HG02678 (cell line): Measurements from ENCODE around the gene CACNA2D3.

Source experiments
- ATAC-seq: cut with Tn5 transposase; IDR thresholded peaks from one replicate; pipeline ENCODE4 v1.9.1; 2021; ENCODE audit warnings: mild to moderate bottlenecking, moderate library complexity; ENCODE audit not compliant: unreplicated experiment

CACNA2D3 gene

DNA sequence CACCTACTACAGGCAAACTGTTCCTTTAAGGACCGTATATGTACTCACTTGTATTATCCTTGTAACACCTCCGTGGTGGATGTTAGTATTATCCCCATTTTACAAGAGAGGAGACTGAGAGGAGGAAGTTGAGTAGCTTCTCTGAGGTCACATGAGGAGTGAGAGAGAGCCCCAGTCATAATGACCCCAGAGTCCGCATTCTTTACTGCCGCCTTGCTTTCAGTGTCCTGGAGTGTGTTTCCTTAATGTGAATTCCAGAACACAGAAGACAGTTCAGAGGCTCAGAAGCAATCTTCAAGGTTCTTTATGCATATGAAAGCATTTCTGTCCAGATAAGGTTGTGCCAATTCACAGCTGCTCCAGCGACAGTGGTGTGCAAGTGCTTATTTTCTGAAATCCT lies 199.2 kb downstream of the CACNA2D3 start:
- ATAC-seq = no peak

- ATAC-seq = no peak
Observed at GRCh38 chr3:54322354-54322753, 200.0 kb downstream of the CACNA2D3 start.

- ATAC-seq = no peak
Observed at GRCh38 chr3:54324103-54324502, 201.8 kb downstream of the CACNA2D3 start.

- no peak for ATAC-seq
Observed at GRCh38 chr3:54326951-54327350, 204.6 kb downstream of the CACNA2D3 start.

DNA sequence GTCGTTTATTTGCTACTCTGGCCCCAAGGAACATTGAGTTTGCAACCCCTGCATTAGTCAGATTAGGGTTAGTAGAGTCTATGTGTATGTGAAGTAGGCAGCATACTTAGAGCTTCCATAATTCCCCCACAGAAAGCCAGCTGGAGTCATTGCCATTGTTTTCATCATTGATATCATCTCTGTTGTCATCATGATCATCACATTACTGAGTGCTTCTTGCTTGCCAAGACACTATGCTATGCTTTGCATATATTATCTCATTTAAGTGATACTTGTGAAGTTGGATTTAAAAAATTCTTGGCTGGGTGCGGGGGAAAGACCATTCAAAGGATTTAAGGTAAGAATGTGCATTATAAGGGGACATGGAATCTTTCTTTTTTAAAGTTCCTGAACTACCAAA lies 209.0 kb downstream of the CACNA2D3 start:
- ATAC-seq = no peak

DNA sequence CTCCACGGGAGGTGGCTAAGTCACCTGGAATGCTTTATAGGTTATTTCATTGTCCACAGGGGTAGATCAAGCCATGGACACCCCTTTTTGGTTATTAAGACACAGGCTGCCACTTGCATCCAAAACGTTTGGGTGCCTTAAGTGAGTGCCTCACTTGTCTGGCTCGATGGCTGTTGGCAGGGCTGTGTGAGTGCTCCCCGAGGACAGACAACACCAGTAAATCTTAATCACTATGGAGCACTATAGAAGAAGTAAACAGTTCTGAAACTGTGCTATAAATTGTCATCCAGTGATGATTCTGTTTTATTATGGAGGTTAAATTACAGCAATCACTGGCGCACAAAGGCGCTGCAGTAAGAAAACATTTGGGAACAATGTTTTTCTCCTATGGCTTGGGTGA lies 215.5 kb downstream of the CACNA2D3 start:
- ATAC-seq = no peak

DNA sequence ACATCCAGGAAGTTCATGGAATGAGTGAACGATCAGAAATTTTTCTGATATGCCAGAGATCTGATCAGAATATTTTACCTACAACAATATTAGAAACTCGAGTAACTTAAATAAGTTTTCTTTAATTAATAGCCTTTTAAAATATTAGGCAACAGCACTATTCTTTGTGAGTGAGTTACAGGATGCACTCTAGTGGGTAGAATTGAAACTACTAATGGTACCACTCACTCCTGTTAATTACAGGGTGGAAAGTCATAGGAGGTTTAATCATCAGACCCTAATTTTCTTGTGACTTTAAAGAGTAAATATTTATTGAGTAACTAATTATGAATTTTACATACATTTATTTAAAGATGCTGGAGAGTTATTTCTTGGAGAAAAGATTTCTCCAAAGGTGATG lies 217.3 kb downstream of the CACNA2D3 start:
- no peak for ATAC-seq

- ATAC-seq = no peak
Observed at GRCh38 chr3:54341811-54342210, 219.5 kb downstream of the CACNA2D3 start.

DNA sequence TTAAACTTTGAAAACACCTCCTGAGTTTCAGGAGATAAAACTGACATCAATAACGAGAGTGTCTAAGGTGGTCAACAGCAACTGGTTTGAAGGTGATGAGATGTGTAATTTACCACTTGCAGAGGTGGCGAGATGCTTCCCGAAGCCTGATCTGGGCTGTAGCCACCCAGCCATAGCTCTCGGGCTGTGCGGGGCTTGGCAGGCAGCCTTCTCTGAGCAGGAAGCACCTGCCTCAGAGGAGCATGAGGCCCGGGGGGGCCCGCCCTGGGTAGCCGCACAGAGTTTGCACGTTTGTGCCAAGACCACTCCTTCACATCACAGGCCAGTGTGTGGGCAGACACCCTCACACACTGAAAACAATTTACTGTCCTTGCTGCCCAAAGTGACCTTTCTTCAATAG lies 220.3 kb downstream of the CACNA2D3 start:
- no peak for ATAC-seq

GRCh38 chr3:54343495-54343894 lies 221.1 kb downstream of the CACNA2D3 start:
- ATAC-seq = no peak

DNA sequence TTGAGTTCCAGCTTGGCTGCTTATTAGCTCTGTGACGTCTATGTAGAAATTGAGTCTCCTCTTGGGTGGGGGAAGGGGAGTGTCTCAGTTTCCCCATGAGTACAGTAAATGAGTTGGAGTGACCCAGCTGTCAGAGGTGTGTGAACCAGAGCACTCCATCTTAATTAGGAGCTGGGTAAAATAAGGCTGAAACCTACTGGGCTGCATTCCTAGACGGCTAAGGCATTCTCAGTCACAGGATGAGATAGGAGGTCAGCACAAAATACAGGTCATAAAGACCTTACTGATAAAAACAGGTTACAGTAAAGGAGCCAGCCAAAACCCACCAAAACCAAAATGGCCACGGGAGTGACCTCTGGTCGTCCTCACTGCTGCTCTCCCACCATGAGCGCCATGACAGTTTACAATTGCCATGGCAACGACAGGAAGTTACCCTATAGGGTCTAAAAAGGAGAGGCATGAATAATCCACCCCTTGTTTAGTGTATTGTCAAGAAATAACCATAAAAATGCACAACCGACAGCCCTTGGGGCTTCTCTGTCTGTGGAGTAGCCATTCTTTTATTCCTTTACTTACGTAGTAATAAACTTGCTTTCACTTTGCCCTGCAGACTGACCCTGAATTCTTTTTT lies 222.4 kb downstream of the CACNA2D3 start:
- ATAC-seq = no peak

DNA sequence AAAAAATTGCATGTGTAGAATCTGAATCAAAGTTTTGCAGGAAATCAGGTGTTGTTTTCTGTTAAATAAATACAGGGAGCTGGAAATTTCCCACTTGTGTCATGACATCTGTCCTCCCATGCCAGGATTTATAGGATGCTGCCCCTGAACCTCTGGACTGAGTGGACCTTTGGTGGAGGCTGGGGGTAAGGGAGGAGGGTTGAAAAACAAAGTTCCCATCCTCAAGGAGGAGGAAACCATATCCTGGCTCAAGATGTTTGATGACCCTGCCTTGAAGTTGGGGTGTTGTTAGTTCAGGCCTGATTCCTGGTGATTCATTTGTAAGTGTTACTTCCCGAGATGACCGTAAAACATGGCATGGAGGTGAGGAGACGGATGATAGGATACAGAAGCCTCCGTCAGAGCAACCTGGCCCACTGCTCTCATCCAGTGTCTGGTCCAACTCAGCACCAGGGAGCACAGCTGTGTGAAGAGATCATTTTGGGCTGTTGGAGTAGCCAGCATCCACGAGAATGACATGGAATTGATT lies 223.6 kb downstream of the CACNA2D3 start:
- no peak for ATAC-seq

DNA sequence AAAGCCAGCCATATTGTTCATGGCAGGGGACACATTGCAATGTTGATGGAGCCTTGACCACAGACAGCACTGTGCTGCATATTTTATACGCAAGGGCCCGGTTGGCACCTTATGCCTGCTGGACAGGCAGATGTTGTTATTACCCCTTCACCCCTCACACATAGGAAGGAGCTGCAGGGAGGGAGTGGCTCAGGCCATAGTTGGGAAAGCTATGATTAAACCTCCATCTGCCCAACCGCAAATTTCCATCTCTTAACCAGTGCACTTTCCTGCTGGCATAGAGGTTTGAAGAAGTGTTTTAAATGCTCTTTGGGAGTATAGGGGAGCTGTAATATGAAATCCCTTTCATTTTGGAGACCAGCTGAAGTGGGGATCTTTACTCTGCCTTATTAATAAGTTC lies 224.7 kb downstream of the CACNA2D3 start:
- ATAC-seq = no peak

DNA sequence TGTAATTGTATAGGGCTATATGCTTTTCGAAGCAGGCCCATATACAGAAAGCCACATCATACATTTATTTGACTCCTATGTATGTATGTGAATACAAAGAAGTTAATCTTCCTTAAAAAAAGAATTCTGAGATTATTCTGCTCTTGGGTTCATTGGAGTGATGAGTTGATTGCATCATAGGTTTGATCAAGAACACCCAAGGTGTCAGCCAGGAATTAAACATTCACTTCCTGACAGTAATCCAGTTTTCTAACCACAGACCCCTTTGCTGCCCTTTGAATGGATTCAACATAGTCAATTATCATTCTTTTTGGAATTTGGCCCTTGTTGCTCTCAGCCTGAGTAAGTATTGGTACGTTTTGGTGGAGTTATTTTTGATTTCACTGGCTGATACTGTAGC lies 225.6 kb downstream of the CACNA2D3 start:
- no peak for ATAC-seq

DNA sequence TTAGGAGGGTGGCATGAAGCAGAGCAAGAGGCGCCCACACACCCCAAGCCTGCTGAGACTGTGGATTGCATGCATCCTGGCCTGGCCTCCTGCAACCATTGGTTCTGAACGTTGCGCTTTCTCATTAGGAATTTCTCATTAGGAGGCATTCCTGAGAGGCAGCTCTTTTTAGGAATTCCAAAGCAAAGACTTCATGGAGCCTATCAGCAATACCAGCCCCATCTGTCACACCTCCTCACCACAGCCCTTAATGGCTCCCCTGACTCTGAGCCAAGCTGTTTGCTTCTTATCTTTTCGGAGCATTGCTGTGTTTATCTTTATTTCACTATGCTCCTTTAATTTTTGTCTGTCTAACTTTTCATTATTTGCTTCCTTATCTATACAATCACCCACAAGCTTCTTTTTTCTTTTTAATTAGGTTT lies 226.9 kb downstream of the CACNA2D3 start:
- ATAC-seq = no peak

DNA sequence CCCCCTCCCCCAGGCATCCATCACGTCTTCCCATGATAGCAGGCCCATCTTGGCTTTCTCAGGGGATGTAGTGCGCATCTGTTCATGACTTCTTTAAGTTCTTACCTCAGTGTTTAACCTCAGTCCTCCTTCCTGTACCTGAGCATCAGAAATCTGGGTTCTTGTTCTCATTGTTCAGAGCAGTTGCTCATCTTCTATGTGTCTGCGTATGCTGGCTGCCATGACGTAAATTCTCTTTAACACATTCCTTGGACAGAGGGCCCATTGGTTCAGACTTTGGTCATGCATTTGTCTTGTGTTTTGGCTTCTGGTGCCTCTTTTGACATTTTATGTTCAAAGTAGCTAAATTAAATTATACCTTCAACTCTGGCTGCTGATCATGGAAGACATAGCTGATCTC lies 227.3 kb downstream of the CACNA2D3 start:
- ATAC-seq = no peak

DNA sequence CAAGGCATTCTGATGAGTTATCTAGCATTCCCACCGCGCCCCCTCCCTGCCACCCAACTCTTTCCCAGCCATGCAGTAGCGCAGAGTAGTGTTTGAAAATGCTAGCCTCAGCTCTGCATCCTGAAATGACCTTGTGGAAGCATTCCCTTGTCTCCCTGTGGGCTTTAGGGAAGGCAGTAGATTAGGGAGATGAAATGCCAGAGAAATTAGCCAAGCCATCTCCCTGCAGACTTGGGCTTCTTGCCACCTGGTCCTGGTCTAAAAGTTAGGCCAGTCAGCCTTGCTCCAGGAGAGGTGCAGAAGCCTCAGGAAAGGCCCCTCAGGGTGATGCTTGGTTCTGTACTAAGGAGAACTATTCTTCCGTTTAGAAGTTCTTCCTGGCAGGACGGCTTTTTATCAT lies 231.2 kb downstream of the CACNA2D3 start:
- no peak for ATAC-seq

GRCh38 chr3:54353946-54354345 lies 231.6 kb downstream of the CACNA2D3 start:
- ATAC-seq = no peak

GRCh38 chr3:54355800-54356199 lies 233.4 kb downstream of the CACNA2D3 start:
- no peak for ATAC-seq

DNA sequence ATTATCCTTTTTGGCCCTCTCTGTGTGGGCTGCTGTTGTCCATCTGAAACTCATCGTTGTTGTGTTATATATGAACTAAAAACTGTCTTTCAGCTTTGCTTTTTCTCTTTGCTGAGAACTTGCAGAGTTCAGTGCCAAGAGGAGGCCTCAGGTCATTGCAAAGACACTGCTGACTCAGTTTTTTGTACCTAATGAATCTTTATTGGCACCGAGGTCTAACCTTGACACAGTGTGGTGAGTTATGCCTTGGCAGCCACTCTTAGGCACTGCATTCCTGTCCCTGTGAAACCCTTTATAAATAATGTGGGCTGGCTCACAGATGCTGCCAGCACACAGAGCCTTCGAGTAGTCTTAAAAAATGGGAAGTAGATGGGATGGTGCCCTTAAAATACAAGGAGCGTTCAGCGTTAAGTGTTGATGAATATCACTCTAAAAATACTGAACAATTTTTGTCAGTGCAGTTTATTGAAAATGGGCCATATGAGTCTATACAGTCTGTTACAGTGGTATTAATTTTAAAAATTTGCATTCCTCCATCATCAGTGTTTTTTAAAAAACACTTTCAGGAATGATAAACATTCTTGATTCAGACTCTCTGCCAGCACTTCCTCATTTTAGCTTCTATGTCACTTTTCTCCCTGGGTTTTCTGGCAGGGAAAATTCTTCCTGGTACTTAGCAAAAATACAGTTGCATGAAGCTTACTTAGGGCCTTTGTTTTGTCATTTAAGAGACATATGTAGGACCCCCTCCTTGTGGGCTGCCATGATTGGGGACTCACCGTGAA lies 234.1 kb downstream of the CACNA2D3 start:
- ATAC-seq = no peak

GRCh38 chr3:54357301-54357700 lies 234.9 kb downstream of the CACNA2D3 start:
- ATAC-seq = no peak

- no peak for ATAC-seq
Observed at GRCh38 chr3:54358316-54358715, 236.0 kb downstream of the CACNA2D3 start.
